ENCODE measurements around the gene FAM162A.
"Not testable (repeated sequence)": the region's sequence is repeated elsewhere in the genome, so short reads cannot be mapped to it uniquely, and the experiment has no call there.

Gene FAM162A

DNA sequence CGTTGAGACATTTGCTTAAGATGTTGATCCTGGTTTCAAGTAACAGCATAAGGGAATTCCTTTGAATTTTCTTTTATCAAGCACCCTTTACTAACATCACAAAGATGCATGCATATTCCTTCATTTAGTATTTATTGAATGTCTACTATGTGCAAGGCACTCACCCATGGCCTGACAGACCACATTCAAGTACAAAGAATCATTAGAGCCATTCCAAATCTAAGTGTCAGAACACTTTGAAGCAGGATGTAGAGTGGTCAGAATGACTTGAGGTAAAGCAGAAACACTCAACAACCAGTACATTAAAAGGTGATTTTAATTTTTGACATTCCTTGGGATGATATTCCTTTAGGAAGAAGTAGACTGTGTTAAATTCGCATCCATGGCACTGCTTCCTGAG, 37.9 kb downstream of the FAM162A start:
- DNase-seq (ENCODE audit: low spot score): no peak

- DNase-seq (ENCODE audit: low spot score): no peak
These were observed 44.0 kb downstream of the FAM162A start for GRCh38 chr3:122427857-122428471.

- DNase-seq (ENCODE audit: low spot score): no peak
These were observed 46.4 kb downstream of the FAM162A start for GRCh38 chr3:122430371-122430770.

DNA sequence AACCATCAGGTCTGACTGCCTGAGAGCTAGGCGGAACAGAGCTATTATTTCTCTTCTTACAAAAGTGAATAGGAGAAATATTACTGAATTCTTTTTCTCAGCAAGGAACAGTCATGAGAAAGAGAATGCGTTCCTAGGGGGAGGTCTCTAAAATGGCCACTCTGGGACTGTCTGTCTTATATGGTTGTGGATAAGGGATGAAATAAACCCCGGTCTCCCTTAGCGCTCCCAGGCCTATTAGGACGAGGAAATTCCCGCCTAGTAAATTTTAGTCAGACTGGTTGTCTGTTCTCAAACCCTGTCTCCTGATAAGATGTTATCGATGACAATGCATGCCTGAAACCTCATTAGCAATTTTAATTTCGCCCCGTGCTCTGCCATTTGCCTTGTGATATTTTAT, 52.0 kb downstream of the FAM162A start:
- DNase-seq (ENCODE audit: low spot score): no peak

- DNase-seq (ENCODE audit: low spot score): no peak
These were observed 59.1 kb downstream of the FAM162A start for GRCh38 chr3:122443090-122443489.

- not testable (repeated sequence) for DNase-seq (ENCODE audit: low spot score)
These were observed 59.9 kb downstream of the FAM162A start for GRCh38 chr3:122443762-122444490.

GRCh38 chr3:122444491-122444887, 60.5 kb downstream of the FAM162A start:
- DNase-seq (ENCODE audit: low spot score): not testable (repeated sequence)

GRCh38 chr3:122448218-122448617, 64.2 kb downstream of the FAM162A start:
- not testable (repeated sequence) for DNase-seq (ENCODE audit: low spot score)

DNA sequence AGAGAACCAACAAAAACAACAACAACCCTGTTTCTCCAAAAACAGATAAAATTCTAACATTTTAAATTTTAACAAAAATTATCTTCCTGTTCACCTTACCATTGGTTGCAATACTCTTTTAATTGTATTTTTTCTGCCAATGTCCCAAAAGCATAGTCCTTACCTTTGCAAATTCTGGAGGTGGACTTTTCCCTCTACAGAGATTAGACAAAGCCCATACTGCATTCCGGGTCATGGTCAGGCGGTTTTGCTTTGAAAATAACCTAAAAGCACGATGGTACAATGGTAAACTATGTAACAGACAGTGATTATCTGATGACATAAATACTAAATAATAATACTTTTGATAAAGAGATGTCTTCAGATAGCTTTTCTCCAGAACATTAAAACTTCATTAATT, 67.4 kb downstream of the FAM162A start:
- no peak for DNase-seq (ENCODE audit: low spot score)

GRCh38 chr3:122456074-122456473, 72.1 kb downstream of the FAM162A start:
- no peak for DNase-seq (ENCODE audit: low spot score)

- no peak for DNase-seq (ENCODE audit: low spot score)
These were observed 73.7 kb downstream of the FAM162A start for GRCh38 chr3:122457706-122458105.

- DNase-seq (ENCODE audit: low spot score): peak; percentile 74
These were observed 75.0 kb downstream of the FAM162A start for GRCh38 chr3:122458992-122459391.

DNA sequence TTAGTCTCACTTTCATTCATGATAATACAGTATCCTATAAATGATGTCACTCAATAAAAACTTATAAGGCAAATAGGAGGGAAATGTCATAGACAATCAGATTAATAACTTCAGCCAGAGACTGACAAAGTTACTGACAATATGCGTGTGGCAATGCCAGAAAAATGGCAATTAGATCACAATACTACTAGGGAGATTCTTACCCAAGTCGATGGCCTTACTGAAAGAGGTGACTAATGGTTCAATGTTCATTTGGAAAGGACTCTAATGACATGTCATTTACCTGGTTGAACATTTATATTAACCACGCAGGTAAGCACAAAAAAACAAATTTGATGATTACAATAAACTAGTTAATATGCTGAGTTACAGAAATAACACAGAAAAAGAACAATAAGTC, 77.8 kb downstream of the FAM162A start:
- no peak for DNase-seq (ENCODE audit: low spot score)
